GM12865 (cell line): ENCODE results near the gene LAP3.
A peak's percentile ranks its signal among the peaks of the same experiment; 100 is the strongest.

Source experiments
- DNase-seq: peaks from one replicate; pipeline ENCODE4 v3.0.0; 2010; ENCODE audit warnings: low read depth
- H3K4me3 ChIP-seq: 2 replicates; pipeline ENCODE4 v1.5.1; 2011; ENCODE audit warnings: mild to moderate bottlenecking, low read depth, low read length, control low read depth
- TF ChIP-seq, protein P1 (sequence below): IDR thresholded peaks from 2 replicates; pipeline ENCODE4 v1.5.1; 2011; ENCODE audit warnings: low read length, control low read depth, low read depth, inconsistent platforms; ENCODE audit not compliant: insufficient read depth; ENCODE audit errors: missing control alignments

The LAP3 gene

DNA sequence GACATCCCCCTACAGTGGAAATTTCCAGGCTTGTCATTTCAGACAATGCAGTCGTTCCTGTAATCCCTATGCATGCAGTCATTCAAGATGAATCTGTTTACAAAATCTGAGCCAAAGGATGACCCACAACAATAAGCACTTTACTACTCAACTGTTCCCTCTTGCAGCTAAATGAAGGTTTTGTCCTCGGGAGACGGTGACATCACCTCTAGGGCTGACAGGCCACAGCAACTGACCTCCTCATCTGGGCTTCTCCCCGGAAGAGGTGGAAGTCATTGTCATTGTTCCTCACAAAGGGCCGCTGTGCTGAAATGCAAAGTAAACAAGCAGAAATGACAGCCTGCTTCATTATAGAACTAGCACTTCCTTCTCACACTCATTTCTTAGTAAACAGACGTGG lies 32.8 kb upstream of the LAP3 start:
- TF ChIP-seq, protein P1, sequence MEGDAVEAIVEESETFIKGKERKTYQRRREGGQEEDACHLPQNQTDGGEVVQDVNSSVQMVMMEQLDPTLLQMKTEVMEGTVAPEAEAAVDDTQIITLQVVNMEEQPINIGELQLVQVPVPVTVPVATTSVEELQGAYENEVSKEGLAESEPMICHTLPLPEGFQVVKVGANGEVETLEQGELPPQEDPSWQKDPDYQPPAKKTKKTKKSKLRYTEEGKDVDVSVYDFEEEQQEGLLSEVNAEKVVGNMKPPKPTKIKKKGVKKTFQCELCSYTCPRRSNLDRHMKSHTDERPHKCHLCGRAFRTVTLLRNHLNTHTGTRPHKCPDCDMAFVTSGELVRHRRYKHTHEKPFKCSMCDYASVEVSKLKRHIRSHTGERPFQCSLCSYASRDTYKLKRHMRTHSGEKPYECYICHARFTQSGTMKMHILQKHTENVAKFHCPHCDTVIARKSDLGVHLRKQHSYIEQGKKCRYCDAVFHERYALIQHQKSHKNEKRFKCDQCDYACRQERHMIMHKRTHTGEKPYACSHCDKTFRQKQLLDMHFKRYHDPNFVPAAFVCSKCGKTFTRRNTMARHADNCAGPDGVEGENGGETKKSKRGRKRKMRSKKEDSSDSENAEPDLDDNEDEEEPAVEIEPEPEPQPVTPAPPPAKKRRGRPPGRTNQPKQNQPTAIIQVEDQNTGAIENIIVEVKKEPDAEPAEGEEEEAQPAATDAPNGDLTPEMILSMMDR, result no peak
- H3K4me3 ChIP-seq, result no peak overlapping the region
- peak; percentile 29 for DNase-seq

GRCh38 chr4:17544831-17545234 lies 32.2 kb upstream of the LAP3 start:
- TF ChIP-seq, protein P1, result no peak
- DNase-seq, result no peak
- no peak overlapping the region for H3K4me3 ChIP-seq

GRCh38 chr4:17545374-17546140 lies 31.4 kb upstream of the LAP3 start:
- TF ChIP-seq, protein P1, result no peak
- DNase-seq, result no peak
- H3K4me3 ChIP-seq, result no peak overlapping the region

- no peak for DNase-seq
- H3K4me3 ChIP-seq, result no peak overlapping the region
- TF ChIP-seq, protein P1, result no peak
These were observed 30.8 kb upstream of the LAP3 start for GRCh38 chr4:17546222-17546621.

DNA sequence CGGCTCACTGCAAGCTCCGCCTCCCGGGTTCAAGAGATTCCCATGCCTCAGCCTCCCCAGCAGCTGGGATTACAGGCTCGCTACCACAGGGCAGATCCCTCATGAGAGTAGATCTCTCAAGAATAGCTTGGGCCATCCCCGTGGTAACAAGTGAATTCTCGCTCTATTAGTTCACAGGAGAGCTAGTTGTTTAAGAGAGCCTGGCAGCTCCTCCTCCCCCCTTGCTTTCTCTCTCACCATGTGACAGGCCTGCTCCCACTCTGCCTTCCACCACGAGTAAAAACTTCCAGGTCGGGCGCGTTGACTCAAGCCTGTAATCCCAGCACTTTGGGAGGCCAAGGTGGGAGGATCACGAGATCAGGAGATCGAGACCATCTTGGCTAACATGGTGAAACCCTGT lies 30.3 kb upstream of the LAP3 start:
- TF ChIP-seq, protein P1, result no peak
- no peak overlapping the region for H3K4me3 ChIP-seq
- no peak for DNase-seq

DNA sequence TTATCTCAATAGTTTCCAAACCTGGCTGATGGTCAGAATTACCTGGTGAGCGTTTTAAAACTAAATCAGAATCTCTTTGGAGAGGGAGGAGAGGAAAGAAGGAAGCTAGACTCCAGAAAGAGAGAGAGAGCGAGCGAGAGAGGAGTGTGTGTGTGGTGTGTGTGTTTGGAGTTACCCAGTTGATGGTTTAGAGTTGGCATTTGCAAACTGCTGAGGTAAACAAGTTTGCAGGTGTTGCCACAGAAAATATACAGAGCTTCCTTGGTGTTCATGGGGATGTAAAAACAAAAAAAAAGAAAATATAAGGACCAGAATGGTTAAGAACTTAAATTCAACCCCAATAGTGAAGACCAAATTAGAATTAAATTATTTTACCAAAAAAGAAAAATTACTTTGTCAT lies 26.4 kb upstream of the LAP3 start:
- TF ChIP-seq, protein P1, result no peak
- DNase-seq, result no peak
- no peak overlapping the region for H3K4me3 ChIP-seq

DNA sequence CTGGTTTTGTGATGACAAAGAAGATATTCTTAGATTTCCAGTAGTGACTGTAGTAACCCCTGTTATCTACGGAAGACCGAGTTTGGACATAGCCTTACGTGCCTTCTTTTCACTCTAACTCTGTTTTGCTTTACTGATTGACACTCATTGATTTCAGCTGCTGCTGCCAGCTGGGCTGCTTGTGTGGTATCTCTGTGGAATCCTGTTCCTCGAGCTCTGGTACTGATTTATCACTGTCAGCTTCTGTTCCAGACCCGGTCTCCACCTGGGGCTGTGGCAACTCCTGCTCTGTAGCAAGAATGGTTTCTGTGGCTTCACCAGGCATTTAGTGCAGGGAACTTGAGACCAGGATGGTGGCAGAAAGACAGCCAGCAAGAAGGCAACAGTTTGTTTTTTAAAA lies 24.6 kb upstream of the LAP3 start:
- peak; percentile 37 for DNase-seq
- no peak overlapping the region for H3K4me3 ChIP-seq
- TF ChIP-seq, protein P1, result no peak
